Muscle layer of duodenum (tissue), 2 donors: ENCODE data around the gene KIAA1549.
"Not testable (repeated sequence)": the region's sequence is repeated elsewhere in the genome, so short reads cannot be mapped to it uniquely, and the experiment has no call there.

ENCODE experiments used
- H3K27ac ChIP-seq: one replicate; pipeline ENCODE4 v1.7.0; 2013; ENCODE audit warnings: mild to moderate bottlenecking, low read length
- H3K27me3 ChIP-seq: one replicate; pipeline ENCODE4 v1.7.0; 2013; ENCODE audit warnings: low read depth, mild to moderate bottlenecking, control low read depth, low read length
- H3K36me3 ChIP-seq, 2 donors: one replicate each; pipeline ENCODE4 v1.7.0; 2013; ENCODE audit warnings: low read length in 2 of 2, control low read depth in 1 of 2, mild to moderate bottlenecking in 1 of 2; ENCODE audit not compliant: insufficient read depth in 2 of 2, control insufficient read depth in 1 of 2
- H3K4me1 ChIP-seq, 2 donors: one replicate each; pipeline ENCODE4 v1.7.0; 2013; ENCODE audit warnings: low read length in 2 of 2, mild to moderate bottlenecking in 2 of 2, control low read depth in 1 of 2, moderate library complexity in 1 of 2; ENCODE audit not compliant: insufficient read depth in 2 of 2, control insufficient read depth in 1 of 2
- H3K4me3 ChIP-seq, 2 donors: one replicate each; pipeline ENCODE4 v1.7.0; 2013; ENCODE audit warnings: low read length in 2 of 2, low read depth in 1 of 2, mild to moderate bottlenecking in 1 of 2
- H3K9me3 ChIP-seq, 2 donors: one replicate each; pipeline ENCODE4 v1.7.0; 2013; ENCODE audit warnings: low read length in 2 of 2, control low read depth in 1 of 2, mild to moderate bottlenecking in 1 of 2; ENCODE audit not compliant: control insufficient read depth in 1 of 2
- donor health status: healthy.

KIAA1549 gene

GRCh38 chr7:138954545-138955475 lies 26.4 kb downstream of the KIAA1549 start:
- Histone ChIP-seq H3K27me3 (no peaks in the 10 kb centered on the region), H3K9me3 (no peaks in the 10 kb centered on the region), H3K27ac (no peak overlapping the region)

GRCh38 chr7:138952791-138953190 lies 28.4 kb downstream of the KIAA1549 start:
- Histone ChIP-seq H3K27ac (no peak overlapping the region), H3K4me1 (no peaks in the 10 kb centered on the region), H3K36me3 (no peaks in the 10 kb centered on the region), H3K4me3 (no peak overlapping the region), H3K9me3 (no peaks in the 10 kb centered on the region), H3K27me3 (no peaks in the 10 kb centered on the region)

More at GRCh38 chr7:138954545-138955475, 26.4 kb downstream of the KIAA1549 start:
- H3K4me3 ChIP-seq: no peak overlapping the region
- no peaks in the 10 kb centered on the region for H3K4me1 ChIP-seq
- H3K36me3 ChIP-seq: no peaks in the 10 kb centered on the region

GRCh38 chr7:138951953-138952352 lies 29.2 kb downstream of the KIAA1549 start:
- no peaks in the 10 kb centered on the region for H3K27me3 ChIP-seq
- H3K9me3 ChIP-seq: no peaks in the 10 kb centered on the region
- H3K27ac ChIP-seq: no peak overlapping the region
- no peaks in the 10 kb centered on the region for H3K4me1 ChIP-seq
- no peaks in the 10 kb centered on the region for H3K36me3 ChIP-seq
- H3K4me3 ChIP-seq: no peak overlapping the region

- no peaks in the 10 kb centered on the region for H3K9me3 ChIP-seq
- no peak overlapping the region for H3K27ac ChIP-seq
- H3K27me3 ChIP-seq: no peaks in the 10 kb centered on the region
- no peaks in the 10 kb centered on the region for H3K36me3 ChIP-seq
- no peak overlapping the region for H3K4me3 ChIP-seq
- H3K4me1 ChIP-seq: no peaks in the 10 kb centered on the region
Measured at GRCh38 chr7:138949421-138950088, 31.6 kb downstream of the KIAA1549 start.

- Histone ChIP-seq H3K36me3 (no peaks in the 10 kb centered on the region), H3K27ac (no peak overlapping the region)
Measured at GRCh38 chr7:138948403-138948802, 32.8 kb downstream of the KIAA1549 start.

DNA sequence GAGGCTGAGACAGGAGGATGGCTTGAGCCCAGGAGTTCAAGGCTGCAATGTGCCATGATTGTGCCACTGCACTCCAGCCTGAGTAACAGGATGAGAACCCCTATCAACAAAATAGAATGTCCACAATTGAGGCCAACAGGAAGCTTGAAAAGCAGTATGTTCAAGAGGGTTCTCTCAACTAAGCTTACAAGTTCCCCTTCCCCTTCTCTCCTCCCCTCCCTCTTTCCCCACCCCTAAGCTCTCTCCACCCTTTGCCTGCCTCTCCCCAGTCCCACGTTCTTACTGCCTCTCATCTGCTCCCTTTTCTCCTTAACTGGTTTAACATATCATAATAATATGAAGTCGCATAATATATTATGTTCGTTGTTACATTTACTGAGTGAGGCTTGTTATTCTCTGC lies 35.4 kb downstream of the KIAA1549 start:
- Histone ChIP-seq H3K27ac (no peak overlapping the region), H3K9me3 (no peaks in the 10 kb centered on the region), H3K36me3 (no peaks in the 10 kb centered on the region), H3K4me3 (no peak overlapping the region), H3K4me1 (no peaks in the 10 kb centered on the region), H3K27me3 (no peaks in the 10 kb centered on the region)

More at GRCh38 chr7:138948403-138948802, 32.8 kb downstream of the KIAA1549 start:
- H3K9me3 ChIP-seq: no peaks in the 10 kb centered on the region
- H3K4me1 ChIP-seq: no peaks in the 10 kb centered on the region
- no peaks in the 10 kb centered on the region for H3K27me3 ChIP-seq
- no peak overlapping the region for H3K4me3 ChIP-seq

GRCh38 chr7:138945154-138945553 lies 36.0 kb downstream of the KIAA1549 start:
- H3K27me3 ChIP-seq: no peaks in the 10 kb centered on the region
- H3K4me1 ChIP-seq: no peaks in the 10 kb centered on the region
- H3K4me3 ChIP-seq: no peak overlapping the region
- H3K27ac ChIP-seq: no peak overlapping the region
- no peaks in the 10 kb centered on the region for H3K36me3 ChIP-seq
- no peaks in the 10 kb centered on the region for H3K9me3 ChIP-seq

GRCh38 chr7:138944592-138944991 lies 36.6 kb downstream of the KIAA1549 start:
- Histone ChIP-seq H3K9me3 (no peaks in the 10 kb centered on the region), H3K27me3 (no peaks in the 10 kb centered on the region), H3K4me3 (no peak overlapping the region), H3K36me3 (no peaks in the 10 kb centered on the region), H3K4me1 (no peaks in the 10 kb centered on the region), H3K27ac (no peak overlapping the region)

DNA sequence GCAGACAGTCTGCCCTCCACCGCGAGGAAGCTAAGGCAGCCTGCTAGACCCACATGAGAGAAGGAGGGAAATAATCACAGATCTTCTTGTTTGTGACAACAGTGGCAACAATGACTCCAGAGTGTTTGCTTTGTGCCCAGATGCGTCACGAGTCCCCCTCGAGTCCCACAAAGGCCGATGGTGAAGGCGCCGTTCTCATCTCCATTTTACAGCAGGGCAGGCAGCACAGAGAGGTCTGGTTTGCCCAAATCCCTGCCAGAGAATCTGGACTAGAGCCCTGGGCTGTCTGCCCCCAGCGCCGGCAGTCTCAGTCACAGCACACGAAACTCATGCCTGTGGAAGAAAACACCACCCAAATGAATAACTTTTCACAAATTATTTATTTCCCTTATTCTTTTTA lies 38.1 kb downstream of the KIAA1549 start:
- H3K27me3 ChIP-seq: no peaks in the 10 kb centered on the region
- H3K9me3 ChIP-seq: no peaks in the 10 kb centered on the region
- no peaks in the 10 kb centered on the region for H3K36me3 ChIP-seq
- no peak overlapping the region for H3K4me3 ChIP-seq
- H3K4me1 ChIP-seq: no peaks in the 10 kb centered on the region
- H3K27ac ChIP-seq: no peak overlapping the region

DNA sequence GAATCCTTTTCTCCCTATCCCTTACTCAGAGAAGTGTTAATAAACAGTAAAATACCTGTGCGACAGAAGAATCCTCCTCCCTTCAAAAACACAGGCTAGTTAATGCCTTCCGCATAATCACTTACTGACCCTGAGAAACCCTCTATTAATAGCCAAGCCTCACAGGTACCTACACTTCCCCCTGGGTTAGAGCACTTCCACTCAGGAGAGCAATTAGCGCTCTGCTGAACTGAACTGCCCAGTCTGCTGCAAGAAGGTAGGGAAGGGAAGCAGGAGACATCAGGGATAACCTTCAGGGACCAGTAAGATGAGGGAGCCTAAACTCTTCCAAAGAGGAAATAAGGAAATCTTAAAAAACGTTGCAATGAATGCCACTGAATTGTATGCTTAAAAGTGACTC lies 39.6 kb downstream of the KIAA1549 start:
- H3K27ac ChIP-seq: no peak overlapping the region
- no peaks in the 10 kb centered on the region for H3K27me3 ChIP-seq
- H3K4me1 ChIP-seq: no peaks in the 10 kb centered on the region
- no peak overlapping the region for H3K4me3 ChIP-seq
- H3K36me3 ChIP-seq: no peaks in the 10 kb centered on the region
- H3K9me3 ChIP-seq: no peaks in the 10 kb centered on the region

DNA sequence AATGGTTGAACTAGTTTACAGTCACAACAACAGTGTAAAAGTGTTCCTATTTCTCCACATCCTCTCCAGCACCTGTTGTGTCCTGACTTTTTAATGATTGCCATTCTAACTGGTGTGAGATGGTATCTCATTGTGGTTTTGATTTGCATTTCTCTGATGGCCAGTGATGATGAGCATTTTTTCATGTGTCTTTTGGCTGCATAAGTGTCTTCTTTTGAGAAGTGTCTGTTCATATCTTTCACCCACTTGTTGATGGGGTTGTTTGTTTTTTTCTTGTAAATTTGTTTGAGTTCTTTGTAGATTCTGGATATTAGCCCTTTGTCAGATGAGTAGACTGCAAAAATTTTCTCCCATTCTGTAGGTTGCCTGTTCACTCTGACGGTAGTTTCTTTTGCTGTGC lies 40.6 kb downstream of the KIAA1549 start:
- H3K27me3 ChIP-seq, H3K36me3 ChIP-seq, H3K9me3 ChIP-seq, H3K27ac ChIP-seq, H3K4me1 ChIP-seq, H3K4me3 ChIP-seq: not testable (repeated sequence)
